Tibial nerve (tissue), 4 donors: ENCODE data around the gene MARCO.

Experiments
- EP300 ChIP-seq, 2 donors: sonication (generic); formaldehyde crosslinking; IDR thresholded peaks; one replicate each; pipeline ENCODE4 v1.6.1; 2017; ENCODE audit warnings: antibody characterized with exemption in 2 of 2, mild to moderate bottlenecking in 1 of 2
- TF ChIP-seq, protein P1 (sequence below), 5 experiments: fragments of 200-600 bp in 3 of 5; fragments of 450-650 bp in 2 of 5; sonication (generic) in 3 of 5; IDR thresholded peaks; one replicate each; pipeline ENCODE4 v1.5.1; 2016 to 2019; ENCODE audit warnings: antibody characterized with exemption in 5 of 5, mild to moderate bottlenecking in 3 of 5, moderate library complexity in 2 of 5

- no peak for TF ChIP-seq EP300 (IDR thresholded peaks at IDR 0.05)
- TF ChIP-seq, protein P1, sequence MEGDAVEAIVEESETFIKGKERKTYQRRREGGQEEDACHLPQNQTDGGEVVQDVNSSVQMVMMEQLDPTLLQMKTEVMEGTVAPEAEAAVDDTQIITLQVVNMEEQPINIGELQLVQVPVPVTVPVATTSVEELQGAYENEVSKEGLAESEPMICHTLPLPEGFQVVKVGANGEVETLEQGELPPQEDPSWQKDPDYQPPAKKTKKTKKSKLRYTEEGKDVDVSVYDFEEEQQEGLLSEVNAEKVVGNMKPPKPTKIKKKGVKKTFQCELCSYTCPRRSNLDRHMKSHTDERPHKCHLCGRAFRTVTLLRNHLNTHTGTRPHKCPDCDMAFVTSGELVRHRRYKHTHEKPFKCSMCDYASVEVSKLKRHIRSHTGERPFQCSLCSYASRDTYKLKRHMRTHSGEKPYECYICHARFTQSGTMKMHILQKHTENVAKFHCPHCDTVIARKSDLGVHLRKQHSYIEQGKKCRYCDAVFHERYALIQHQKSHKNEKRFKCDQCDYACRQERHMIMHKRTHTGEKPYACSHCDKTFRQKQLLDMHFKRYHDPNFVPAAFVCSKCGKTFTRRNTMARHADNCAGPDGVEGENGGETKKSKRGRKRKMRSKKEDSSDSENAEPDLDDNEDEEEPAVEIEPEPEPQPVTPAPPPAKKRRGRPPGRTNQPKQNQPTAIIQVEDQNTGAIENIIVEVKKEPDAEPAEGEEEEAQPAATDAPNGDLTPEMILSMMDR (IDR thresholded peaks at IDR 0.05) = no peak
Observed at GRCh38 chr2:118914721-118915453, 27.1 kb upstream of the MARCO start.
